HT-29 (cell line): ENCODE data around the gene GPR37. TPM values are rescaled to one million over a fixed set of nuclear protein-coding genes. Genes with fewer than 3 reads are reported as not detected.

Experiments
- DNase-seq: peaks from one replicate; pipeline ENCODE4 v3.0.0-alpha.2; 2015; ENCODE audit warnings: low spot score
- total RNA-seq: library from RNA; depleted of rRNA; stranded (reverse); fragments of >200 nt; shearing (Covaris generic); gene quantifications from 2 replicates; pipeline ENCODE4 v1.2.3, GENCODE V29; 2014; rRNA removed

GPR37 gene
- total RNA-seq: 8.8 and 9.7 TPM in 2 replicates

DNA sequence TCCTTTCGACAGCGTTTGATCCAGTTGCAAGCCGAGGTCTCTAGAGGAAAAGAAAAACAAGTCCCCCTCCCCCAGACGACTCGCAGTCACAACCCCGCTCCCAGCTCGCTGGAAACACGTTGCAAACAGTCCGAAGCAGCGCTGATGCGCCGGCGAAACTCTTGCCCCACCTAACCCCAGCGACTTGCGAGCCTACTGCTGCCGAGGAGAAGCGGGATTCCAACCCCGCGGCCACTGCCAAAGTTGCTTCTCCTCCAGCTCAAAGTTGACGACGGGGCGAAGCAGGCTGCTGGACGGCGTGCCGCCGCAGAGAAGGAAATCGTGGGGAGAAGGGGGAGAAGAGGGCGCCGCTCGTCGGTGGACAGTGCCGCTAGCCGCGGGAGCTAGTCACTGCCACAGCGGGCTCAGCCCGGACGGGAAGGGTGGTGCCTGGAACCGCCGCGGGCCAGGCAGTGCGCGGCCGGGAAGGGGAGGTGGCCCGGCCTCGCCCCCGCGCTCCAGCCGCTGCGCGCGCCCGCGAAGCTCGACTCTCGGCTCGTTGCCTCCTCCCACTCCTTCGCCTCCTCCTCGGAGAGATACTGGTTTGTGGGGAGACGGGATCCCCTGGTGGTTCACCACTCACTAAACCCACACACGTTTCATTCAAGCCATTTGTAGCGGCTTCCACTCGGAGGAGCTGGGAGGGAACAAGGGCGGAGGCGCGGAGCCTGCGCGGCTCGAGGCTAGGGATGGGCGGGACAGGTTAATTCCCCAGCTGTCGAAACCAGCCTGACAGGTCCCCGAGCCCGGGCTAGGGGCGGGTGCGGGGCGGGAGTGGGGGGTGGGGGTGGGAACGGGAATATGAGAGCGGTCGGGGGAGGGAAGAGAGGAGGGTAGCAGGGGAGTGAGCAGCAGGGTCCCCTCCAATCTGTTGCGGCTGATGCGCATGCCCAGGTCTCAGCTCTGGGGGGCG, at the start of gene GPR37:
Gene GPR37 (minus strand): TSS at position 392 of the 952 bp plus-strand sequence. CDS start 816 bp downstream, outside the sequence.
- DNase-seq: peak; percentile 92

GRCh38 chr7:124813994-124814798, 48.6 kb upstream of the GPR37 start:
- no peak for DNase-seq

DNA sequence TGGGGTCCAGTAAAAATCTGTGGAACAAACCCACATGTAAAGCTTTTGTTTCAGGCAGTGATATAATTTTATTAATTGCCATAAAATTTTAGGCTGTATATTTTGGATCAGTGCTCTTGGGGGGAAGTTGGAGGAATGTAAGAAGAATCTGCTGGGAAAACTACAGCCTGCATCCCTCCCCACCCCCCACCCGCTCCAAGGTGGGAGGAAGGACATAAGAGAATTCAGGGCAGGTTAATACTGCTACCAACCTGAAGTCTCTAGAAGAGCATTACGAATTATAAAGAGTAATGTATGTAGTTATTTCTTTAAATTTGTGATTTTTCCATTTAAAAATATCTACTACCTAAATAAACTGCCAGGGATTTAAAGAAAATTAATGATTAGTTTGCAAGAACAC, 47.2 kb upstream of the GPR37 start:
- no peak for DNase-seq

DNA sequence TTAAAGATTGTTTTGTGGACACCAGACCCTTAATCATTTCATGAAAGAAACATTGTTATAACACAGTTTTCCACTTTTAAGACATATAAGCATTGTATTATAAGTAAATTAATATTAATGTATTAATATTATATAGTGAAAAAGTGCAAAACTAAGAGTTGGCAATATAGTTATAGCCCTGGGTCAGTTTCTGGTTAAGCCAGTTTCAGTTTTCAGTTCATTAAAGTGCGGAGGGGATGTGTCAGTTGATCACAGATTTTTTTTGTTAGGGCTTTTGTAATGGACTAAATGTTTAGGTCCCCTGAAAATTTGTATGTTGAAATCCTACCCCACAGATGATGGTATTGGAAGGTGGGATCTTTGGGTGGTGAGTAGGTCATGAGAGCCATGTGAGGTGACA, 45.7 kb upstream of the GPR37 start:
- no peak for DNase-seq

DNA sequence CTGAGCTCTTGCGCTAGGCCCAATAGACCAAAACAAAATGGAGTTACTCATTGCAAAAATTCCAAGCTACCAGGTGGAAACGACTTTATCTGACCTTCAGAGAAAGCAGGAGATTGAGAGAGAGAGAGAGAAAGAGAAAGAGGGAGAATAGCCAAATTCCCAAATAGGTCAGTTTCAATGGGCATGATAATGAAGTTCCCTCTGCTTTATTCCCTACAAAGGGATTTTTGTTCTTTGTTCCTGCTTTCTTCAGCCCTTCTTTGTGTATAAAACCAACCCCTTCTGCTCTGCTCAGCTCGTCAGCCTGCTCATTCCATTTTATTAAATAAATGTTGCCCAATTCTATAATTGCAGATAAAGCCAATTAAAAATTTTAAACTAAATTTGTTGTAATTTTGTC, 45.0 kb upstream of the GPR37 start:
- DNase-seq: no peak

- no peak for DNase-seq
Observed at GRCh38 chr7:124808206-124808605, 42.6 kb upstream of the GPR37 start.

DNA sequence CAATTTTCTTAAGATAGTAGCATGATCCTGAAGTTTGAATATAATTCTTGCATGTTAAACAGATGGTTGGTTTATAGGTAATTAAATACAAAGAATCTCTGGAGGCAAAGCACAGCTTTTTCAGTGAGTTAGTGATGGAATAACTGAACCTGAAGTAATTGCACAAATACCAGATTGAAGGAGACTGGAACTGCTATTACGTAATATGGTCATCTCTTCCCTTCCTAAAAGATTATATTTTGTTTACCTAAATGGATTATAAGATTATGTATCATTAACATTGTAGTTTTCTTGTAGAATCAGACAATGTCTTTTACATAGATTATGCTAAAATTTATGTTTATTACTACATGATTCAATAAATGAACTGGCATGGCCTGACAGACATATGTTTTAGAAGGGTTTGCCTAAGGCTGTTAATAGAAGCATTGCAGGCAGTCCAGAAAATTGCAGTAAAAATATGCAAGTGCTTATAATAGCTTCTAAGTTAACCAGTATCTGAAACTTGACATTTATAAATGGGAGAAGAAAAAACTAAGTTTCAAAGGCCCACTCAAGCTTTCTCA, 35.8 kb upstream of the GPR37 start:
- no peak for DNase-seq

- no peak for DNase-seq
Observed at GRCh38 chr7:124800386-124800785, 34.8 kb upstream of the GPR37 start.

GRCh38 chr7:124799448-124799847, 33.9 kb upstream of the GPR37 start:
- DNase-seq: no peak

DNA sequence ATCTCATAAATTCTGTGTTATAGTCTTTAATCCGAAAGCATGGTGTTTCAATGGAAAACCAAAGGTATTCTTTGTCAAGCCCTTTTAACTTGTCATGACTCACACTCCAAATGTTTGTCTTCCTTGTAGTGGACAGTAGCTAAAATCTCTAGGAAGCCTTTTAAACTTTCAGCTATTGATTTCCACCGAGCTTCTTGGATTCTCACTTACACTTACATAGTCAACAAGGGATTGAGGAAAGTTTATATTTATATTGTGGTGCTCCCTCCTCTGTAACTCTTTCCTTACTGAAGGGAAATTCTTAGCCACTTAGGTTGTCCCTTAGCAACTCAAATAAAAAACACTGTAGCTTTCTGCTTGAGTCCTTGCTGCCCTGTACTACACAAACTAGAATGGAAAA, 31.2 kb upstream of the GPR37 start:
- DNase-seq: peak; percentile 79

- DNase-seq: no peak
Observed at GRCh38 chr7:124792696-124793095, 27.1 kb upstream of the GPR37 start.

DNA sequence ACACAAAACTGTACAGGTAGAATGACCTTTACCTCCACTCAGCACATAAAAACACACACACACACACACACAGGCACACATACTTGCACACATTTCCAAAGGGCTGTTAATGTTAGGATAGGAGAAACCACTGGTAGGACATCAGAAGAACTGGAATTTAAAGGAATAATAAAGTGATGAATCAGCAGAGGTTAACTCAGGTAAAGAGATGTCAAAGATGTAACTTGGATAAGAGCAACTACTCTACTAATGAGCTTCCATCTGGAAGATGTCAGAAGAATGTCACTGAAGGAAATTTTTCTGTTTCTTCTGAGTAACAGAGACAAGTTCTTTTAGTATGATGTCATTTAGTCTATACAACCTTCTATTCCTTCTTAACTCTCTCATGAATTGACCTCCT, 26.4 kb upstream of the GPR37 start:
- DNase-seq: peak; percentile 21

GRCh38 chr7:124791426-124791825, 25.8 kb upstream of the GPR37 start:
- DNase-seq: no peak

DNA sequence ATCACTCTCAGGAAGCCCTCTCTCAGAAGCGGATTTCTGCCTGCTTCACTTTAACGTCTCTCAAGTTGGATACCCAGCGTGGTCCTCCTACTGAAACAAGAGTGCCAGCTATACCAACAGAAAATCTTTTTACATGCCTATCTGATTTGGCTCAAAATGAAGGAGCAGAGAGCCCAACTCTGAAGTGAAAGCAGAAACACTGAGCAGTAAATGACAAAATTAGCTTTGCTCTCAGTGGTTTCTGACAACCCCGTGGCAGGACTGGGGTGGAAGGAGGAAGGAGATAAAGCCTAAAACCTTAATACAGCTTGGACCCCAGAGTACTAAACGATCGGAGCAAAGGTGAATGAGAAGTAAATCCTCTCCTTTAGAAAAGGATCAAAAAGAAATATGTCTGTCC, 25.1 kb upstream of the GPR37 start:
- no peak for DNase-seq

DNA sequence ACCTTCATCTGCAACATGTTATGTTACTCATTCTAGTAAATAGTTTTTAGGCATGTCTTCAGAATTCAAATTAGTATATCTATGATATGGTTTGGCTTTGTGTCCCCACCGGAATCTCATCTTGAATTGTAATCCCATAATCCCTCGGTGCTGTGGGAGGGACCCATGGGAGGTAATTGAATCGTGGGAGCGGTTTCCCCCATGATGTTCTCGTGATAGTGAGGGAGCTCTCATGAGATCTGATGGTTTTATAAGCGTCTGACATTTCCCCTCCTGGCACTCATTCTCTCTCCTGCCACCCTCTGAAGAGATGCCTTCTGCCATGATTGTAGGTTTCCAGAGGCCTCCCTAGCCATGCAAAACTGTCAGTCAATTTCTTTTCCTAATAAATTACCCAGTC, 20.4 kb upstream of the GPR37 start:
- DNase-seq: no peak

GRCh38 chr7:124784879-124785818, 19.6 kb upstream of the GPR37 start:
- DNase-seq: peak; percentile 61

DNA sequence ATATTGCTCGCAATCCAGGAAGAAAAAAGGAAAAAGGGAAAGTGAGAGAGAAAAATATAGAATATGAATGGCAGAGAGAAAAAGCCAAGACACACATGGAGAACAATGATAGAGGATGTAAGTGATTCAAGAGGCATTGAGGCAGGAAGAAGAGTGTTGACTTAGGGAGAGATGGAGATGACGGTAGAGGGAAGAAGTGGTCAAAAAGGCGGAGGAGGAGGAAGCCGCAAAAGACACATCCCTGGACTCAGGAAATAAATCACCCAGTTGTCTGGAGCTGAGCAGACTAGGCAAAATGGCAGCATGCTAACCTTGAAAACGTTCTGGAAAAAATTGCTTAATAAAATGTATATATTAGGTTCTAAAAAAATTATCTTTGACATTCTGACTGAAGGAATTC, 17.7 kb upstream of the GPR37 start:
- DNase-seq: no peak

- no peak for DNase-seq
Observed at GRCh38 chr7:124781907-124782734, 16.5 kb upstream of the GPR37 start.

DNA sequence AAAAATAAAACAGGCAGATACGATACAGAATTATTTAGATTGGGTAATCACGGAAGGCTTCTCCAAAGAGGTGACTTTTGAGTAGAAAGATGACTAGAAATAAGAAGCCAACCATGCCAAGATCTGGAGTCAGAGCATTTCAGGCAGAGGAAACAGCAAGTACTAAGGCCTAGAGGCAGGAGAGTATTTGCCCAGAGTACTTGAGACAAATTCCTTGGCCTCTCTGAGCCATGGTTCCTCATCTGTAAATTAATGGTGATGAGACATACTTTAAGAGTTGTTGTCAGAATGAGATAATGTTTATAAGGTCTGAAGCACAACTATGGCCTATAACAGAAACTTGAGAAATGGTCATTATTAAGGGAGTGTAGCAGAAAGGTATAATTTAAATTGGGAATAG, 15.8 kb upstream of the GPR37 start:
- DNase-seq: no peak

DNA sequence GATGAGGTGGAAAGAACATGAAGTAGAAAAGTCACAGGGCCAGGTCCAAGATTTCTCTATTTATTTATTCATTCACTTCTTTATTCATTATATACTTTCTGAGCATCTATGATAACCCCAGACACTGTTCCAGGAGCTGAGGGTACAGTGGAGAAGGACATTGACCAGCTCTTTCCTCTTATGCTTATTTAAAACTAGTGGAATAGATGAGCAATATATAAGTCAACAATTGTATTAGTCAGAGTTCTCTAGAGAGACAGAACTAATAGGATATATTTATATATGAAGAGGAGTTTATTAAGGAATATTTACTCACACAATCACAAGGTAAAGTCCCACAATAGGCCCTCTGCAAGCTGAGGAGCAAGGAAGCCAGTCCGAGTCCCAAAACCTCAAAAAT, 15.0 kb upstream of the GPR37 start:
- DNase-seq: no peak
